ENCODE data around the gene TTBK2.

- no peak for TF ChIP-seq ATF7 (IDR thresholded peaks at IDR 0.05; ENCODE audit: low read depth)
- TF ChIP-seq, protein P1, sequence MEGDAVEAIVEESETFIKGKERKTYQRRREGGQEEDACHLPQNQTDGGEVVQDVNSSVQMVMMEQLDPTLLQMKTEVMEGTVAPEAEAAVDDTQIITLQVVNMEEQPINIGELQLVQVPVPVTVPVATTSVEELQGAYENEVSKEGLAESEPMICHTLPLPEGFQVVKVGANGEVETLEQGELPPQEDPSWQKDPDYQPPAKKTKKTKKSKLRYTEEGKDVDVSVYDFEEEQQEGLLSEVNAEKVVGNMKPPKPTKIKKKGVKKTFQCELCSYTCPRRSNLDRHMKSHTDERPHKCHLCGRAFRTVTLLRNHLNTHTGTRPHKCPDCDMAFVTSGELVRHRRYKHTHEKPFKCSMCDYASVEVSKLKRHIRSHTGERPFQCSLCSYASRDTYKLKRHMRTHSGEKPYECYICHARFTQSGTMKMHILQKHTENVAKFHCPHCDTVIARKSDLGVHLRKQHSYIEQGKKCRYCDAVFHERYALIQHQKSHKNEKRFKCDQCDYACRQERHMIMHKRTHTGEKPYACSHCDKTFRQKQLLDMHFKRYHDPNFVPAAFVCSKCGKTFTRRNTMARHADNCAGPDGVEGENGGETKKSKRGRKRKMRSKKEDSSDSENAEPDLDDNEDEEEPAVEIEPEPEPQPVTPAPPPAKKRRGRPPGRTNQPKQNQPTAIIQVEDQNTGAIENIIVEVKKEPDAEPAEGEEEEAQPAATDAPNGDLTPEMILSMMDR (IDR thresholded peaks at IDR 0.05 in 2 of 3, conservative IDR thresholded peaks at IDR 0.05 in 1 of 3; ENCODE audit: control insufficient read depth in 2 of 3, extremely low read depth in 1 of 3, insufficient read depth in 1 of 3, low read depth in 3 of 3, low read length in 3 of 3): no peak
- TF ChIP-seq SRF (IDR thresholded peaks at IDR 0.05; ENCODE audit: low read depth in 2 of 2, low read length in 2 of 2): no peak
- TF ChIP-seq IKZF2 (IDR thresholded peaks at IDR 0.05): no peak
- TF ChIP-seq NR2C2 (IDR thresholded peaks at IDR 0.05; ENCODE audit: borderline replicate concordance, control insufficient read depth, insufficient read length, low read depth): no peak
- TF ChIP-seq JUND (IDR thresholded peaks at IDR 0.05; ENCODE audit: low read depth, low read length): no peak
These were observed 75.0 kb downstream of the TTBK2 start for GRCh38 chr15:42845581-42845980.
